ENCODE measurements around the gene NYNRIN.
"Not testable (repeated sequence)": the region's sequence is repeated elsewhere in the genome, so short reads cannot be mapped to it uniquely, and the experiment has no call there.

The NYNRIN gene

DNA sequence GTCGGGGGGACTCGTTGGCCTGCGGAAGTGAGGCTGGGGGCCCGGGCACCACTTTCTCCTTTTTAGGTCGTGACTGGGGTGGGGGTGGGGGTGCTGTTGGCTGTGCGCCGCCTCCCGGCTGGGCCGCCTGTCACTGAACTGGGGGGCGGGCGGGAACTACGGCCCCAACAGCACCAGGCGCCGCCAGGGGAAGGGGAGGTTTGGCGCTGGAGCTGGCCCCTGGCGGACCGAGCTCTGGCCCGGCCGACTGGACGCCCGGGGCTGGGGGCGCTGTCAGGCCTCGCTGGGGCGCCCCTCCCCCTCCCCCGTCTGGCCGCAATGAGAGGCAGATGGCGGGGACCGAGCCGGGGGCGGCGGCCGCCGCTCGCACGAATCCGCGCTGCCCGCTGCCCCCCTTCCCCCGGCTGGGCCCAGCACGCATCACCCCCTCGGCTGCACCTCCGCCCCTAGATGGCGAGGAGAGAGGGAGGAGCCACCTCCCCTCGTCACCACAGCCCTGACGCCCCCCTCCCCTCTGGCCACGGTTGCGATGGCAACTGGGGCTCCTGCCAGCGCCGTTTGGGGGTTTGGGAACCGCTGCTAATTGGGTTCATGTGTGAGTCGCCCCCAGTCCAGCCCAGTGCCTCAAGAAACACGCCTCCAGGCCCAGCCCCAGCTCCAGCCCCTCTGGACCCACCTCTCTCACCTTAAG is 30.1 kb upstream of the NYNRIN start:
- no peak for TF ChIP-seq CTCF (IDR thresholded peaks at IDR 0.05; ENCODE audit: insufficient read depth, low read length, missing control alignments)
- CTCF ChIA-PET: interaction anchor here (1.2 to 6.2 kb wide), 5 partner anchors 10 to 67 kb away, joined by 3 to 46 read pairs (median 5); no protein-coding TSS in a partner anchor
- DNase-seq (ENCODE audit: low read depth, low spot score): peak; percentile 26
- H3K4me3 ChIP-seq (ENCODE audit: low read depth, low read length): peak overlapping the region; percentile 88
- POLR2A ChIA-PET: interaction anchor here (0.6 to 4.6 kb wide), 2 partner anchors 13 to 67 kb away, joined by 5 to 26 read pairs; no protein-coding TSS in a partner anchor

DNA sequence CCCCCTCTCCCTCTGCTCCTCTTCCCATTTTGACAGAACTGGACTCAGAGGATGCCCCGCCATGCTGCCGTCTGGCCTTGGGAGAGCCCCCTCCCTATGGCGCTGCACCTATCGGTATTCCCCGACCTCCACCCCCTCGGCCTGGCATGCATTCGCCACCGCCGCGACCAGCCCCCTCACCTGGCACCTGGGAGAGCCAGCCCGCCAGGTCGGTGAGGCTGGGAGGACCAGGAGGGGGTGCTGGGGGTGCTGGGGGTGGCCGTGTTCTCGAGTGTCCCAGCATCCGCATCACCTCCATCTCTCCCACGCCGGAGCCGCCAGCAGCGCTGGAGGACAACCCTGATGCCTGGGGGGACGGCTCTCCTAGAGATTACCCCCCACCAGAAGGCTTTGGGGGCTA is 29.3 kb upstream of the NYNRIN start:
- ChIA-PET POLR2A (interaction anchor here (2.4 to 4.6 kb wide), 2 partner anchors 10 to 12 kb away, joined by 8 to 26 read pairs; no protein-coding TSS in a partner anchor), CTCF (interaction anchor here (0.6 to 6.2 kb wide), 7 partner anchors 10 to 68 kb away, joined by 3 to 46 read pairs (median 5); no protein-coding TSS in a partner anchor)
- TF ChIP-seq CTCF (IDR thresholded peaks at IDR 0.05; ENCODE audit: insufficient read depth, low read length, missing control alignments): no peak

GRCh38 chr14:24369907-24370687 is 28.7 kb upstream of the NYNRIN start:
- no peak for TF ChIP-seq CTCF (IDR thresholded peaks at IDR 0.05; ENCODE audit: insufficient read depth, low read length, missing control alignments)
- DNase-seq (ENCODE audit: low read depth, low spot score): no peak
- CTCF ChIA-PET: interaction anchor here (0.6 to 6.2 kb wide), 9 partner anchors 9 to 67 kb away, joined by 3 to 46 read pairs (median 5); partner anchors contain the start of gene CIDEB
- H3K4me3 ChIP-seq (ENCODE audit: low read depth, low read length): peak overlapping the region; percentile 88
- POLR2A ChIA-PET: interaction anchor here (2.0 to 4.6 kb wide), 3 partner anchors 9 to 61 kb away, joined by 5 to 26 read pairs (median 8); no protein-coding TSS in a partner anchor

More for the DNA sequence above, 29.3 kb upstream of the NYNRIN start:
- peak overlapping the region; percentile 88 for H3K4me3 ChIP-seq (ENCODE audit: low read depth, low read length)
- DNase-seq (ENCODE audit: low read depth, low spot score): no peak

DNA sequence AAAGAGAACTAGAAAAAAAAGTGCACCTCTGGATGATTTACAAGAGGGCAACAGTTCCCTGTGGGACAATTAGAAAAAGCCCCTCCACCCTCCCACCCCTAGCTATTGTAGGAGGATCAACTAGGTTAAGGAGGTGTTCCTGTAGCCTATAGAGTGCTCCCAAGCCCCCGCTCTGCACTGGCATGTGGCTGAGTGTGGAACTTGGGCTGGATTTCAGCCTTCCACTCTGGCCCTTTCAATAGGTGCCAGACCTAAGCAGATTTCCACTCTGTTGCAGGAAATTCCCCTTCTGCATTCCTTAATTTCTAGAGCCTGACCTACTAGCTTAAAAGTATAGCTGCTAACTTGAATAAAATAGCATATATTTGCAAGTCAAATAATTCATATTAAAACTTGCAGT is 28.1 kb upstream of the NYNRIN start:
- POLR2A ChIA-PET: interaction anchor here (2.0 to 4.6 kb wide), 3 partner anchors 8 to 61 kb away, joined by 5 to 26 read pairs (median 8); no protein-coding TSS in a partner anchor
- no peak for DNase-seq (ENCODE audit: low read depth, low spot score)
- TF ChIP-seq CTCF (IDR thresholded peaks at IDR 0.05; ENCODE audit: insufficient read depth, low read length, missing control alignments): no peak
- H3K4me3 ChIP-seq (ENCODE audit: low read depth, low read length): peak overlapping the region; percentile 88
- CTCF ChIA-PET: interaction anchor here (0.6 to 6.2 kb wide), 10 partner anchors 8 to 66 kb away, joined by 3 to 46 read pairs (median 5); partner anchors contain the start of genes CIDEB and LTB4R2

DNA sequence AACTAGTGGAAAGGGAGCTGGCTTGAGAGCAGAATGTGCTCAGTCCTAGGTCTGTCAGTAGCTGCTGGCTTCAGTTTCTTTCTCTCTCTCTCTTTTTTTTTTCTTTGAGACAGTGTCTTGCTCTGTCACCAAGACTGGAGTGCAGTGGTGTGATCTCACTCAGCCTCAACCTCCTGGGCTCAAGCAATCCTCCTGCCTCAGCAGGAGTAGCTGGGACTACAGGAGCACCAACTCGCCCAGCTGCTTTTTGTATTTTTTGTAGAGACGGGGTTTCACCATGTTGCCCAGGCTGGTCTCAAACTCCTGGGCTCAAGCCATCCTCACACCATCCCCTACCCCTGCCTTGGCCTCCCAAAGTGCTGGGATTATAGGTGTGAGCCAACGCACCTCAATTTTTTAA is 27.2 kb upstream of the NYNRIN start:
- POLR2A ChIA-PET: interaction anchor here (2.0 to 4.6 kb wide), 3 partner anchors 8 to 60 kb away, joined by 5 to 26 read pairs (median 8); no protein-coding TSS in a partner anchor
- CTCF ChIA-PET: interaction anchor here (1.2 to 6.2 kb wide), 6 partner anchors 39 to 65 kb away, joined by 3 to 46 read pairs (median 8); partner anchors contain the start of genes CIDEB and LTB4R2
- peak overlapping the region; percentile 32; the same call in 1 of the 2 replicates for H3K4me3 ChIP-seq (ENCODE audit: low read depth, low read length)
- DNase-seq (ENCODE audit: low read depth, low spot score): not testable (repeated sequence)

GRCh38 chr14:24372701-24373416 is 25.9 kb upstream of the NYNRIN start:
- CTCF ChIA-PET: interaction anchor here (1.2 to 6.2 kb wide), 10 partner anchors 11 to 64 kb away, joined by 3 to 46 read pairs (median 4); partner anchors contain the start of genes CIDEB and LTB4R2
- no peak for DNase-seq (ENCODE audit: low read depth, low spot score)
- POLR2A ChIA-PET: interaction anchor here (4.6 kb wide), 1 partner anchor 9 kb away, joined by 26 read pairs; no protein-coding TSS in a partner anchor

More at GRCh38 chr14:24372701-24373416, 25.9 kb upstream of the NYNRIN start:
- TF ChIP-seq CTCF (IDR thresholded peaks at IDR 0.05; ENCODE audit: insufficient read depth, low read length, missing control alignments): no peak
- H3K4me3 ChIP-seq (ENCODE audit: low read depth, low read length): no peak overlapping the region

All from AG04449 (cell line).